ENCODE measurements around the gene DEFB112. TPM values are rescaled to one million over a fixed set of nuclear protein-coding genes. Genes with fewer than 3 reads are reported as not detected.

DEFB112 gene
- total and polyA plus RNA-seq, 7 donors: not detected

GRCh38 chr6:50093116-50093937 is 43.6 kb upstream of the DEFB112 start:
- intact Hi-C loops (cut with DNase I): no loop called here
- H3K4me3 ChIP-seq: no peak overlapping the region
- ATAC-seq (no peak), DNase-seq (no peak)
- WGBS, 3 donors: 55 to 62% (median 57%) methylated on average over 7 of the region's 7 CpGs
- H3K4me1 ChIP-seq: no peaks in the 10 kb centered on the region
- no peaks in the 10 kb centered on the region for H3K9me3 ChIP-seq
- H3K27me3 ChIP-seq (ENCODE audit: insufficient read depth in 3 of 3, low read length in 2 of 3): no peaks in the 10 kb centered on the region
- no peaks in the 10 kb centered on the region for H3K36me3 ChIP-seq (ENCODE audit: insufficient read depth in 1 of 2, low read depth in 1 of 2)
- TF ChIP-seq, protein P1, sequence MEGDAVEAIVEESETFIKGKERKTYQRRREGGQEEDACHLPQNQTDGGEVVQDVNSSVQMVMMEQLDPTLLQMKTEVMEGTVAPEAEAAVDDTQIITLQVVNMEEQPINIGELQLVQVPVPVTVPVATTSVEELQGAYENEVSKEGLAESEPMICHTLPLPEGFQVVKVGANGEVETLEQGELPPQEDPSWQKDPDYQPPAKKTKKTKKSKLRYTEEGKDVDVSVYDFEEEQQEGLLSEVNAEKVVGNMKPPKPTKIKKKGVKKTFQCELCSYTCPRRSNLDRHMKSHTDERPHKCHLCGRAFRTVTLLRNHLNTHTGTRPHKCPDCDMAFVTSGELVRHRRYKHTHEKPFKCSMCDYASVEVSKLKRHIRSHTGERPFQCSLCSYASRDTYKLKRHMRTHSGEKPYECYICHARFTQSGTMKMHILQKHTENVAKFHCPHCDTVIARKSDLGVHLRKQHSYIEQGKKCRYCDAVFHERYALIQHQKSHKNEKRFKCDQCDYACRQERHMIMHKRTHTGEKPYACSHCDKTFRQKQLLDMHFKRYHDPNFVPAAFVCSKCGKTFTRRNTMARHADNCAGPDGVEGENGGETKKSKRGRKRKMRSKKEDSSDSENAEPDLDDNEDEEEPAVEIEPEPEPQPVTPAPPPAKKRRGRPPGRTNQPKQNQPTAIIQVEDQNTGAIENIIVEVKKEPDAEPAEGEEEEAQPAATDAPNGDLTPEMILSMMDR (IDR thresholded peaks at IDR 0.05): no peak
- H3K27ac ChIP-seq: no peak overlapping the region

DNA sequence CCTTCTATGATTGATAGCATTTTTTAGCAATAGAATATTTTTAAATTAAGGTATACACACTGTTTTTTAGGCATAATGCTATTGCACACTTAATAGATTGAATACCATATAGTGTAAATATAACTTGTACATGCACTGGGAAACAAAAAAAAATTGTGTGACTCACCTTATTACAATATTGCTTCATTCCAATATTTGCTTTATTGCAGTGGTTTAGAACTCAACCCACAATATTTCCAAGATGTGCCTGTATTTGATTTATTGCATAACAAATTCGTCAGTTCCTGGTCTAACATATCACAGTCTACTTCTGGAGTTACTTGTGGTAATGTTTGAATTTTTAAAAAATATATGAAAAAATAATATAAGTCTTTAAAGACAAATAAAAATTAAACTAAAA is 41.9 kb upstream of the DEFB112 start:
- Histone ChIP-seq H3K27ac (no peak overlapping the region), H3K36me3 (ENCODE audit: insufficient read depth in 1 of 2, low read depth in 1 of 2) (no peaks in the 10 kb centered on the region), H3K9me3 (no peaks in the 10 kb centered on the region), H3K4me1 (no peaks in the 10 kb centered on the region), H3K27me3 (ENCODE audit: insufficient read depth in 3 of 3, low read length in 2 of 3) (no peaks in the 10 kb centered on the region), H3K4me3 (no peak overlapping the region)
- no peak for ATAC-seq
- intact Hi-C loops (cut with DNase I): no loop called here
- no peak for DNase-seq
- TF ChIP-seq, protein P1 (IDR thresholded peaks at IDR 0.05): no peak
- 38 to 60% (median 45%) methylated on average over 1 of the region's 1 CpG for WGBS, 3 donors

DNA sequence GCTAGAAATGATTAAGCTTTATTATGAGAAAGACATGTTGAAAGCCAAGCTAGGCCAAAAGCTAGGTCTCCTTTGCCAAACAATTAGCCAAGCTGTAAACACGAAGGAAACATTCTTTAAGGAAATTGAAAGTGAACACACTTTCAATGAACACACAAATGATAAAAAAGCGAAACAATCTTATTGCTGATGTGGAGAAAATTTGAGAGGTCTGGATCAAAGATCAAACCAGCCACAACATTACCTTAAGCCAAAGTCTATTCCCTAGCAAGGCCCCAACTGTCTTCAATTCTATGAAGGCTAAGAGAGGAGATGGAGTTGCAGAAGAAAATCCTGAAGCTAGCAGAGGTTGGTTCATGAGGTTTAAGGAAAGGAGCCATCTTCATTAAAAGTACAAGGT is 40.2 kb upstream of the DEFB112 start:
- TF ChIP-seq, protein P1 (IDR thresholded peaks at IDR 0.05): no peak
- no peaks in the 10 kb centered on the region for H3K27me3 ChIP-seq (ENCODE audit: insufficient read depth in 3 of 3, low read length in 2 of 3)
- WGBS, 3 donors: 73 to 86% (median 81%) methylated on average over 2 of the region's 2 CpGs
- DNase-seq (no peak), ATAC-seq (no peak)
- H3K36me3 ChIP-seq (ENCODE audit: insufficient read depth in 1 of 2, low read depth in 1 of 2): no peaks in the 10 kb centered on the region
- no peaks in the 10 kb centered on the region for H3K9me3 ChIP-seq
- no peak overlapping the region for H3K27ac ChIP-seq
- no peak overlapping the region for H3K4me3 ChIP-seq
- intact Hi-C loops (cut with DNase I): no loop called here
- no peaks in the 10 kb centered on the region for H3K4me1 ChIP-seq

- DNase-seq: no peak
- Histone ChIP-seq H3K36me3 (ENCODE audit: insufficient read depth in 1 of 2, low read depth in 1 of 2) (no peaks in the 10 kb centered on the region), H3K4me3 (no peak overlapping the region), H3K4me1 (no peaks in the 10 kb centered on the region), H3K27me3 (ENCODE audit: insufficient read depth in 3 of 3, low read length in 2 of 3) (no peaks in the 10 kb centered on the region), H3K27ac (no peak overlapping the region), H3K9me3 (no peaks in the 10 kb centered on the region)
- WGBS, 3 donors: 47 to 50% (median 48%) methylated on average over 2 of the region's 2 CpGs
- intact Hi-C loops (cut with DNase I): no loop called here
- no peak for ATAC-seq
- TF ChIP-seq, protein P1 (IDR thresholded peaks at IDR 0.05): no peak
Measured at GRCh38 chr6:50087231-50087954, 37.7 kb upstream of the DEFB112 start.

All from psoas muscle (tissue), 8 donors.